T-helper 2 cell treated with Interferon-gamma antibody and Interleukin-4, amounts not matched to agents 5 μg/mL and 100 μg/mL, for 36 hours (primary cell): ENCODE measurements around the gene CEP131.

ENCODE experiments used
- DNase-seq: peaks from one replicate; pipeline ENCODE4 v3.0.0; 2021; ENCODE audit warnings: low spot score
- H3K27ac Mint-ChIP-seq: one replicate; pipeline ENCODE4 v1.8.0; 2021; ENCODE audit warnings: mild to moderate bottlenecking, mixed read lengths
- H3K27me3 Mint-ChIP-seq: one replicate; pipeline ENCODE4 v1.8.0; 2021; ENCODE audit warnings: low read depth, mixed read lengths
- H3K36me3 Mint-ChIP-seq: one replicate; pipeline ENCODE4 v1.8.0; 2021; ENCODE audit warnings: low read depth, mixed read lengths
- H3K4me1 Mint-ChIP-seq: one replicate; pipeline ENCODE4 v1.8.0; 2021; ENCODE audit warnings: low read depth, mixed read lengths
- H3K4me3 Mint-ChIP-seq: one replicate; pipeline ENCODE4 v1.8.0; 2022; ENCODE audit warnings: mild to moderate bottlenecking, moderate library complexity, mixed read lengths
- H3K9me3 Mint-ChIP-seq: one replicate; pipeline ENCODE4 v1.8.0; 2021; ENCODE audit warnings: mixed read lengths

The CEP131 gene

DNA sequence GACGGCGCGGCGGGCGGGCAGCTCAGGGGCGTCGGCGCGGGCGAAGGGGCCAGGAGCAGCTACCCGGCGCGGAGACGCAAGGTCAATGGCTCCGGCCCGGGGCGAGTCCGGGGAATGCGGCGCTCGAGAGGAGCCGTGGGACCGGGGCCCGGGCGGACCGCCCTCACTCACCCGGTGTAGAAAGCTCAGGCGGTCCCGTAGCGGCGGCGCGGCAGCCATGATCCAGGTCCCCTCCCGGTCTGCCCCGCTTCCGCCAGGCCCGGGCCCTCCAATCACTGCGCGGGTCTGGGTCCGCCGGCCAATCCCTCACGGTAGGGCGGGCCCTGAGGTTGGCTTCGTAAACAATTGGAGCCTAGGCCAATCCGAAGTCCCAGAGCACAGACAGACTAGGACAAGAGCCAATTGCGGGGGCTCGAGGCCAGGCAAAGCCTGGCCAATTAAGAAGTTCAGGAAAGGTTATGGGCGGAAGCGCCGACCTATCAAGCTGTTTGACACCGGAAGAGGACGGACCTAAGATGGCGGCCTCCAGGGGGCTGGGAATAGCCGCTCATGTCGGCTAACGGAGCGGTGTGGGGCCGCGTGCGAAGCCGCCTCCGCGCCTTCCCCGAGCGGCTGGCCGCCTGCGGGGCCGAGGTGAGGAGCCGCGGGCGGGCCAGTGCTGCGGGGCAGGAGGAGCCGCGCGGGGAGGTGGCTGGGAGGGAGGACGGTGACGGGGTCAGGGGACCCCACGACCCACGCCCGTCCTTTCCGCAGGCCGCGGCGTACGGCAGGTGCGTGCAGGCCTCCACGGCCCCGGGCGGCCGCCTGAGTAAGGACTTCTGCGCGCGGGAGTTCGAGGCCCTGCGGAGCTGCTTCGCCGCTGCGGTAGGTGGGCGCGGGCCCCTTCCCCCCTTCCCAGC lies 16.3 kb upstream of the CEP131 start, which contains the start of the genes NDUFAF8 and TEPSIN:
TSS of gene NDUFAF8 (plus strand) at position 504 of the 899 bp plus-strand sequence. CDS start at position 550, 46 bp downstream.
TSS of gene TEPSIN (minus strand) at position 241 of the 899 bp plus-strand sequence. CDS start at position 219, 22 bp downstream.
- DNase-seq, result peak; percentile 97
- Mint-ChIP-seq H3K36me3 (peaks cover 10% of the 10 kb centered on the region), H3K9me3 (no peaks in the 10 kb centered on the region), H3K27me3 (no peaks in the 10 kb centered on the region), H3K27ac (peak within 1 kb of the TSS; percentile 97), H3K4me3 (peak within 1 kb of the TSS; percentile 96), H3K4me1 (peaks cover 16% of the 10 kb centered on the region)

DNA sequence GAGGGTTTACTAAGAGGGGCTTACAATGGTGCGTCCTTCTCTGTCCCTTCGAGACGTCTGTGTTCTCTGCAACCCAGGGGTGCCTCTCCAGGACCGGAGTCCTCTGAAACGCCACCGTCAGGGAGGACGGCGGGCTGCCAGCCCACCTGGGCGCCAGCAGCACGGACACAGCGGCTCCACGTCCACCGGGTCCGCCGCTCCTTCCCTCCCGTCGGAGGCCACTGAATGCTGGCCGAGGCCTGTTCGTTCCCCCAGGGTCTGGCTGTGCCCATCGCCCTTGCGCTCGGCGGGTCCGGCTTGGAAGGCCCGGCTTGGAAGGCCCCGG lies 15.7 kb upstream of the CEP131 start:
- H3K27me3 Mint-ChIP-seq, result no peaks in the 10 kb centered on the region

GRCh38 chr17:81237591-81238489 lies 15.1 kb upstream of the CEP131 start:
- Mint-ChIP-seq H3K4me3 (peak overlapping the region; percentile 79), H3K27ac (peak overlapping the region; percentile 69), H3K36me3 (peaks cover 10% of the 10 kb centered on the region), H3K27me3 (no peaks in the 10 kb centered on the region), H3K9me3 (no peaks in the 10 kb centered on the region), H3K4me1 (peaks cover 16% of the 10 kb centered on the region)
- DNase-seq, result no peak

More for the DNA sequence above, 15.7 kb upstream of the CEP131 start:
- Mint-ChIP-seq H3K9me3 (no peaks in the 10 kb centered on the region), H3K27ac (no peak overlapping the region), H3K4me3 (peak overlapping the region; percentile 79), H3K36me3 (peaks cover 10% of the 10 kb centered on the region), H3K4me1 (peaks cover 16% of the 10 kb centered on the region)
- DNase-seq, result no peak

- H3K27me3 Mint-ChIP-seq, result no peaks in the 10 kb centered on the region
- no peak overlapping the region for H3K27ac Mint-ChIP-seq
- H3K4me1 Mint-ChIP-seq, result peaks cover 12% of the 10 kb centered on the region
These were observed 14.0 kb upstream of the CEP131 start for GRCh38 chr17:81236784-81237183.

GRCh38 chr17:81235822-81236740 lies 13.3 kb upstream of the CEP131 start:
- no peak for DNase-seq
- no peaks in the 10 kb centered on the region for H3K27me3 Mint-ChIP-seq
- H3K27ac Mint-ChIP-seq, result no peak overlapping the region
- no peaks in the 10 kb centered on the region for H3K9me3 Mint-ChIP-seq
- peaks cover 7% of the 10 kb centered on the region for H3K36me3 Mint-ChIP-seq
- no peak overlapping the region for H3K4me3 Mint-ChIP-seq
- H3K4me1 Mint-ChIP-seq, result peaks cover 12% of the 10 kb centered on the region

More at GRCh38 chr17:81236784-81237183, 14.0 kb upstream of the CEP131 start:
- no peak for DNase-seq
- H3K36me3 Mint-ChIP-seq, result peaks cover 7% of the 10 kb centered on the region
- H3K4me3 Mint-ChIP-seq, result no peak overlapping the region
- no peaks in the 10 kb centered on the region for H3K9me3 Mint-ChIP-seq

DNA sequence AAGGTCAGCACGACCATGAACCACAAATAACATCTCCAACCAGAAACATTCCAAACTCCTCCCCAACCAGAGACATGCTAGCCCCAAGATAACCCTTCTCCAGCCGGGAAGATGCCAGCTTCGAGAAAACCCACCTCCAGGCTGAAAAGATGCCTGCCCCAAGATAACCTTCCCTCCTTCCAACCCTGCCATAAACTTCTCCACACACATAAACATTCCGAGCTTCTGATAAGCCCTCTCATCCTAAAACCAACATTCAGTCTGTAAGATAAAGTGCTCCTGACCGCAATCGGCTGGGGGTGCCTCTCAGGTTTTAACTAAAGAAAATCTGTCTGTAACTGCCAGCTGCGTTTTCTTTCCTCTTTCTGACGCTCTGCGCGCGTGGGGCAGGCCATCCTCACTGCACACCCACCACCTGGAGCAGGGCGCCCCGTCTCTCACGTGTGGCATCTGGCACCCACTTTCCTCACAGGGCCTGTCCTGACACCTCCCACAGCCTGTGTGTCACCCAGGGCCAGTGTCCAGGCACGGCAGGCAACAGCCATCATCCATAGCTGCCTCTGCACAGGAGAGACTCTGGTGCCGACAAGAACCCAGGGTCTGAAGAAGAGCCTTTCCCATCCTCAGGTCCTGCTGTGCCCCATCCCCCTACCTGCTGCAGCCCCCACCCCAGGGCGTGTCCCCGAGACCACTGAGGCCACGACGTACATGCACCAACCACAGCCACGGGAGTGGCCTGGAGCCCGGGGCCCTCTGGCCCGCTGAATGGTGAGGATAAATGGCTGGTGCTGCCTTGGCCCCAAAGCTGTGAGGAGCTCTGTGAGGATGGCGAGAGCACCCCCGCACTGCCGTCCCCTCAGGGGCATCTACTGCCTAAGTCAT lies 12.4 kb upstream of the CEP131 start:
- H3K27ac Mint-ChIP-seq, result no peak overlapping the region
- H3K4me3 Mint-ChIP-seq, result no peak overlapping the region
- peaks cover 11% of the 10 kb centered on the region for H3K36me3 Mint-ChIP-seq
- no peaks in the 10 kb centered on the region for H3K27me3 Mint-ChIP-seq
- peaks cover 6% of the 10 kb centered on the region for H3K4me1 Mint-ChIP-seq
- DNase-seq, result no peak
- no peaks in the 10 kb centered on the region for H3K9me3 Mint-ChIP-seq

GRCh38 chr17:81234506-81234855 lies 11.7 kb upstream of the CEP131 start:
- peaks cover 16% of the 10 kb centered on the region for H3K36me3 Mint-ChIP-seq
- H3K4me3 Mint-ChIP-seq, result no peak overlapping the region
- no peak for DNase-seq
- peaks cover 5% of the 10 kb centered on the region for H3K4me1 Mint-ChIP-seq
- H3K9me3 Mint-ChIP-seq, result no peaks in the 10 kb centered on the region
- H3K27ac Mint-ChIP-seq, result no peak overlapping the region
- H3K27me3 Mint-ChIP-seq, result no peaks in the 10 kb centered on the region

GRCh38 chr17:81233811-81234505 lies 11.2 kb upstream of the CEP131 start:
- no peaks in the 10 kb centered on the region for H3K9me3 Mint-ChIP-seq
- no peak overlapping the region for H3K27ac Mint-ChIP-seq
- peaks cover 16% of the 10 kb centered on the region for H3K36me3 Mint-ChIP-seq
- H3K27me3 Mint-ChIP-seq, result no peaks in the 10 kb centered on the region
- peaks cover 5% of the 10 kb centered on the region for H3K4me1 Mint-ChIP-seq
- H3K4me3 Mint-ChIP-seq, result no peak overlapping the region
- DNase-seq, result no peak

DNA sequence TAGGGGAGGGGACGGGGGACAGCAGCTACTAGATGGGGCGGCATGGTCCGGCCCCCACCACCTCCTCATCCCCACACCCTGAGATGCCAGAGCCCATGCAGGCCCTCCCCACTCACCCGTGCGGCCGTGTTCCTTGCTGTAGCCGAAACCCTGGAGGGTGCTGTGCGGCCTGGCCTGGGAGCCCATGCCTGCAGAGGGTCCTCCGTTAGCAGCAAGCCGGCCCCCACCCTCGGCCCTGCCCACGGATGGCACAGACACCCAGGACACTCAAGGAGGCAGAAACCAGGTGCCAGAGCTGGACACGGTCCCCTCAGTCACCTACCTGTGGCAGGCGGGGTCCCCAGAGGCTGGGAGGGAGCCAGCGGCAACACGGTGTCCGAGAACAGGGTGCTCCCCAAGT lies 10.6 kb upstream of the CEP131 start:
- peaks cover 18% of the 10 kb centered on the region for H3K36me3 Mint-ChIP-seq
- no peaks in the 10 kb centered on the region for H3K9me3 Mint-ChIP-seq
- peaks cover 5% of the 10 kb centered on the region for H3K4me1 Mint-ChIP-seq
- no peak overlapping the region for H3K4me3 Mint-ChIP-seq
- H3K27ac Mint-ChIP-seq, result no peak overlapping the region
- no peaks in the 10 kb centered on the region for H3K27me3 Mint-ChIP-seq
- no peak for DNase-seq

GRCh38 chr17:81232616-81233241 lies 10.0 kb upstream of the CEP131 start:
- DNase-seq, result no peak
- H3K9me3 Mint-ChIP-seq, result no peaks in the 10 kb centered on the region
- no peaks in the 10 kb centered on the region for H3K27me3 Mint-ChIP-seq
- H3K36me3 Mint-ChIP-seq, result peaks cover 20% of the 10 kb centered on the region
- H3K27ac Mint-ChIP-seq, result no peak overlapping the region
- no peak overlapping the region for H3K4me3 Mint-ChIP-seq
- H3K4me1 Mint-ChIP-seq, result peaks cover 4% of the 10 kb centered on the region

GRCh38 chr17:81231766-81232581 lies 9.2 kb upstream of the CEP131 start:
- Mint-ChIP-seq H3K4me1 (peaks cover 6% of the 10 kb centered on the region), H3K9me3 (no peaks in the 10 kb centered on the region), H3K36me3 (peaks cover 24% of the 10 kb centered on the region), H3K4me3 (no peak overlapping the region), H3K27me3 (no peaks in the 10 kb centered on the region), H3K27ac (no peak overlapping the region)
- no peak for DNase-seq
